H1 (cell line): ENCODE measurements around the gene USP8. TPM values are rescaled to one million over a fixed set of nuclear protein-coding genes. Genes with fewer than 3 reads are reported as not detected.

Experiments
- RAD21 ChIP-seq, 2 experiments: IDR thresholded peaks in 1 of 2; conservative IDR thresholded peaks in 1 of 2; 2 replicates each; pipeline ENCODE4 v1.6.1; 2011; ENCODE audit warnings: low read depth in 2 of 2, low read length in 2 of 2, improper control_type of control experiment in 1 of 2, inconsistent platforms in 1 of 2, mild to moderate bottlenecking in 1 of 2, moderate library complexity in 1 of 2
- SUZ12 ChIP-seq: fragments of 200-600 bp; sonication (generic); IDR thresholded peaks from 2 replicates; pipeline ENCODE4 v1.6.1; 2012; ENCODE audit warnings: mild to moderate bottlenecking, inconsistent platforms, low read length, moderate library complexity, mixed read lengths
- TEAD4 ChIP-seq: IDR thresholded peaks from 2 replicates; pipeline ENCODE4 v1.6.1; 2012; ENCODE audit warnings: low read depth, low read length, inconsistent platforms, mixed read lengths
- polyA plus RNA-seq, 7 experiments: library from polyadenylated mRNA; depleted of rRNA in 3 of 7; stranded (reverse) in 5 of 7; unstranded in 2 of 7; fragments of >200 nt in 5 of 7; fragments of 200-250 nt in 2 of 7; gene quantifications; 1 replicate in 5 of 7; 2 replicates in 1 of 7; 4 replicates in 1 of 7; pipeline versions ENCODE4 v1.2.1 to v1.2.3, GENCODE V29; 2011 to 2013; ENCODE audit warnings: missing spikeins in 2 of 7, mixed read lengths in 2 of 7
- total RNA-seq: library from RNA; stranded (reverse); fragmentation: NEBNext Ultra II Directional; extraction: Animal tissue kit (Norgen Biotek cat#: 25700); gene quantifications from 2 replicates; pipeline ENCODE4 v1.2.1, GENCODE V29; 2021
- TF ChIP-seq, protein P1 (sequence below): IDR thresholded peaks from 2 replicates; pipeline ENCODE4 v1.6.1; 2012; ENCODE audit warnings: inconsistent platforms

USP8 gene
- total and polyA plus RNA-seq, 2 of the 8 experiments (the other 6 are each of a cell fraction or from before 2014, with no cell fraction given) = 19.9 to 66.2 TPM

DNA sequence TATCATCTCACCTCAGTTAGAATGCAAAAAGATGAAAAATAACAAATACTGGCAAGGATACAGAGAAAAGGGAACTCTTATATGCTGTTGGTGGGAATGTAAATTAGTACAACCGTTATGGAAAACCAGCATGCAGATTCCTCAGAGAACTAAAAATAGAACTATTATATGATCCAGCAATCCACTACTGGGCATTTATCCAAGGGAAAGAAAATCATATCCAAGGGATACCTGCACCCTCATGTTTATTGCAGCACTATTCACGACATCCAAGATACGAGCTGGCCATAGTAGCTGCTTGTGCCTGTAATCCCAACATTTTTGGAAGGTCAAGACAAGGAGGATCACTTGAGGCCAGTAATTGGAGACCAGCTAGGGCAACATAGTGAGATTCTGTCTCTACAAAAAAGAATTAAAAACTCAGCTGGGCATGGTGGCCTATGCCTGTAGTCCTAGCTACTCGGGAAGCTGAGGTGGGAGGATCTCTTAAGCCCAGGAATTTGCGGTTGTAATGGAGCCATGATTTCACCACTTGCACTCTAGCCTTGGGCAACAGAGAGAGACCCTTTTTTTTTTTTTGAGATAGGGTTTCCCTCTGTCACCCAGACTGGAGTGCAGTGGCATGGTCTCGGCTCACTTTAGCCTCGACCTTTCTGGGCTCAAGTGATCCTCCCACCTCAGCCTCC is 95.7 kb downstream of the USP8 start (continued):
- TF ChIP-seq, protein P1, sequence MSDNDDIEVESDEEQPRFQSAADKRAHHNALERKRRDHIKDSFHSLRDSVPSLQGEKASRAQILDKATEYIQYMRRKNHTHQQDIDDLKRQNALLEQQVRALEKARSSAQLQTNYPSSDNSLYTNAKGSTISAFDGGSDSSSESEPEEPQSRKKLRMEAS = no peak
- TF ChIP-seq TEAD4 (no peak), SUZ12 (no peak), RAD21 (IDR thresholded peaks at IDR 0.05 in 1 of 2, conservative IDR thresholded peaks at IDR 0.05 in 1 of 2; ENCODE audit: low read depth in 2 of 2, low read length in 2 of 2) (no peak)
- TF ChIP-seq, all 59 proteins: peak for 0
